Inflammatory macrophage treated with lipopolysaccharide for 4 hours (primary cell): ENCODE results near the gene IL21R.
"Not testable (repeated sequence)": the region's sequence is repeated elsewhere in the genome, so short reads cannot be mapped to it uniquely, and the experiment has no call there.

Source experiments
- DNase-seq: peaks from one replicate; pipeline ENCODE4 v3.0.0-alpha.2; 2020

The IL21R gene

GRCh38 chr16:27377666-27378485 lies 24.1 kb upstream of the IL21R start:
- DNase-seq: peak; percentile 55

GRCh38 chr16:27378871-27379481 lies 23.0 kb upstream of the IL21R start:
- DNase-seq: peak; percentile 36

DNA sequence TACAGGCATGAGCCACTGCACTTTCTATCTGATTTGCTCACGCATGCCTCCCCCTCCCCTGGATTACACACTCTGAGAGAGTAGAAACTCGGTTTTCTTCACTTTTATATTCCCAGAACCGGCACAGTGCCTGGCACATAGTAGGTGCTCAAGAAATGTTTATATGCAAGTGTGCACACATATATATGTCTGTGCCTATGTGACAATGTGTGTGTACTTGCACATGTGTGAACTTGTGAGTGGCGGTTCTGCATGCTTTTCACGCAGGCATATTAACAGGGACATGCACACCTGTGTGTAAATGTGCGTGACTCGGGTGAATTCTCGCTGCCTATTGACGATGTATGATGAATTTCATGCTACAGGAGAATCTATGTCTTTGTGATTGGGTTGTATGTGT lies 22.1 kb upstream of the IL21R start:
- no peak for DNase-seq

GRCh38 chr16:27381236-27381635 lies 20.7 kb upstream of the IL21R start:
- no peak for DNase-seq

- no peak for DNase-seq
Observed at GRCh38 chr16:27381974-27382855, 19.8 kb upstream of the IL21R start.

DNA sequence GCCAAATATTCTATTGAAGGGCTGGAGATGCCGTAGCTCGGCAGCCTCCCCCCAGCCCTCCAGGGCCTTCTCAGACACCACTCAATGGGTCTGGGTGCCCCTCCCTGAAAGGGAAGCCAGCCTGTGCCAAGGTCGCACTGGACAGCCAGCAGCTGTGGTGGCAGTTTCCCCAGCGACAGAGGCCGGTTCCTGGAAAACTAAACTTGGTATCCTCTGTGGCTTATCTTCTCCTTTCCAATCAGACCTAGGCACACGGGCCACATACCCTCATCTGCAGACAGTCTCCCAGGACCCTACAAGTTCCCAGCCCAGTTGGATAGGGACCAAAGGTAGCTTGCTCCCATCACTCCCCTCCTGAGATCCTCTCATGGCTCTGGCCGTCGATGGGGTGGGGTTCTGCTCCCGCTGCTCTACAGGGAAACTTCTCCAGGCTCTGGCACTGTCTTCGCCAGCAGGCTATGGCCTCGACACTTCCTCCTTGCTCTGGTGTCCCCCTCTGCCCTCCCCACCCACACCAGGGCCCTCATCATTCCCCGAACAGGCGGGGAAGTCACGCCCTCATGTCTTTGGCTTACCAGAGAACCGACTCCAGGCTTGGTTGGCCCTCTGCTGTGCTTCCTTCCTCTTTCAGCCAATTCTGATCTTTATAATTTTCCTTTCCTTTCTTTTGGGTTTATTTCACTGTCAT lies 18.3 kb upstream of the IL21R start:
- peak; percentile 93 for DNase-seq

GRCh38 chr16:27384425-27384824 lies 17.5 kb upstream of the IL21R start:
- DNase-seq: peak; percentile 49

DNA sequence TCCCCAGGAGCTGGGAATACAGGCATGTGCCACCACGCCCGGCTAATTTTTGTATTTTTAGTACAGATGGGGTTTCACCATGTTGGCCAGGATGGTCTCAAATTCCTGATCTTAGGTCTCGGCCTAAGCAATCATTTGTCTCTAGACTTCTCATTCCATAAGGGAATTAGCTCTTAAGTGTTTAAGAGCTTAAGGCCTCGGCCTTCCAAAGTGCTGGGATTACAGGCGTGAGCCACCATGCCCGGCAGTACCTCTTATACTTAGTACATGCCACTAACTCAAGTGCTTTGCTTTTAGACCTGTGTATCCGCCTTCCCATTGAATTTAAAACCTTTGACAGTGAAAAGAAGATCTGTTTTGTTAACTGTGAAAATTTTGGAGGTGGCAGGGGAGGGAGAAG lies 16.6 kb upstream of the IL21R start:
- DNase-seq: no peak

GRCh38 chr16:27386674-27387073 lies 15.3 kb upstream of the IL21R start:
- no peak for DNase-seq

GRCh38 chr16:27387724-27388123 lies 14.2 kb upstream of the IL21R start:
- no peak for DNase-seq

DNA sequence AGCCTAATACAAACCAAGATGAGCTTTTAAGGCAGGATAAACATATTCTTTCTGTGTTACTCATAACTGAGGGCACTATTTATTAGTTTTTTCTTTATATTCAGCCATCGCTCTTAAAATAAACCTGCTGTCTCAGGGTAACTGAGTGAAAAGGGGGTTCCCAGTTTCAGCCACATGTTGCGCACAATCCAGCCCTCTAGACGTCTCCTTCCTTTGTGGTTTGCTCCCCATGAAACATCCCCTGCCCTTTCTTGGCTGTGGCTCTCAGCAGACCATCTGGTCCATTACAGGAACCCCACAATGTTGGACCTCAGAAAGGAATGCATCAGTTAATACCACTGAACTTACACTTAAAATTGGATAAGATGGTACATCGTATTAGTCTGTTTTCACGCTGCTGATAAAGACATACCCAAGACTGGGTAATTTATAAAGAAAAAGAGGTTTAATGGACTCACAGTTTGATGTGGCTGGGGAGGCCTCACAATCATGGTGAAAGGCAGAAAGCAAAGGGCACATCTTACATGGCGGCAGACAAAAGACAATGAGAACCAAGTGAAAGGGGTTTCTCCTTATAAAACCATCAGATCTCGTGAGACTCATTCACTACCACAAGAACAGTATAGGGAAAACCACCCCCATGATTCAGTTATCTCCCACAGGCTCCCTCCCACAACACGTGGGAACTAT lies 12.6 kb upstream of the IL21R start:
- DNase-seq: no peak

- peak; percentile 62 for DNase-seq
Observed at GRCh38 chr16:27390151-27390550, 11.8 kb upstream of the IL21R start.

DNA sequence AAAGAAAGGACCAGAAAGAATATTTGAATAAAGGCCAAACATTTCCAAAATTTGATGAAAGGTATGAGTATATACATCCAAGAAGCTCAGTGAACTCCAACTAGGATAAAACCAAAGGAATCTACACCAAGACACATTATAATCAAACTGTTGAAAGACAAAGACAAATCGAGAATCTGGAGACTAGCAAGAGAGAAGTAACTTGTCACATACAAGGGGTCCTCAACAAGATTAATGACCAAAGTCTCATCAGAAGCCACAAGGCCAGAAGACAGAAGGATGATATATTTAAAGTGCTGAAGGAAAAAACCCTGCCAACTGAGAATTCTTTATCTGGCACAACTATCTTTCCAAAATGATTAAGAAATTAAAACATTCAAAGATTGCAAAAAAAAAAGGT lies 9.3 kb upstream of the IL21R start:
- DNase-seq: no peak

DNA sequence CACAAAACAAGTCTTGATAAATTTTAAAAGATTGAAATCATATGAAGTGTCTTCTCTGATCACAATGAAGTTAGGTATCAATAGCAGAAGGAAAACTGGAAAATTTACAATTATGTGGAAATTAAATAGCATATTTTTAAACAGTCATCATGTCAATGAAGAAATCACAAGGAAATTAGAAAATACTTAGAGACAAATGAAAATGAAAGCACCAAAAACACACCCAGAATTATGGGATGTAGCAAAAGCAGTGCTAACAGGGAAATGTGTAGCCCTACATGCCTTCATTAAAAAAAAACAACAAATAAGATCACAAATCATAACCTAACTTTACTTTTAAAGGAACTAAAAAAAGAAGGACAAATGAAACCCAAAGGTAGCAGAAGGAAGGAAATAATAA lies 7.5 kb upstream of the IL21R start:
- peak; percentile 68 for DNase-seq

- not testable (repeated sequence) for DNase-seq
Observed at GRCh38 chr16:27398341-27398893, 3.6 kb upstream of the IL21R start.

DNA sequence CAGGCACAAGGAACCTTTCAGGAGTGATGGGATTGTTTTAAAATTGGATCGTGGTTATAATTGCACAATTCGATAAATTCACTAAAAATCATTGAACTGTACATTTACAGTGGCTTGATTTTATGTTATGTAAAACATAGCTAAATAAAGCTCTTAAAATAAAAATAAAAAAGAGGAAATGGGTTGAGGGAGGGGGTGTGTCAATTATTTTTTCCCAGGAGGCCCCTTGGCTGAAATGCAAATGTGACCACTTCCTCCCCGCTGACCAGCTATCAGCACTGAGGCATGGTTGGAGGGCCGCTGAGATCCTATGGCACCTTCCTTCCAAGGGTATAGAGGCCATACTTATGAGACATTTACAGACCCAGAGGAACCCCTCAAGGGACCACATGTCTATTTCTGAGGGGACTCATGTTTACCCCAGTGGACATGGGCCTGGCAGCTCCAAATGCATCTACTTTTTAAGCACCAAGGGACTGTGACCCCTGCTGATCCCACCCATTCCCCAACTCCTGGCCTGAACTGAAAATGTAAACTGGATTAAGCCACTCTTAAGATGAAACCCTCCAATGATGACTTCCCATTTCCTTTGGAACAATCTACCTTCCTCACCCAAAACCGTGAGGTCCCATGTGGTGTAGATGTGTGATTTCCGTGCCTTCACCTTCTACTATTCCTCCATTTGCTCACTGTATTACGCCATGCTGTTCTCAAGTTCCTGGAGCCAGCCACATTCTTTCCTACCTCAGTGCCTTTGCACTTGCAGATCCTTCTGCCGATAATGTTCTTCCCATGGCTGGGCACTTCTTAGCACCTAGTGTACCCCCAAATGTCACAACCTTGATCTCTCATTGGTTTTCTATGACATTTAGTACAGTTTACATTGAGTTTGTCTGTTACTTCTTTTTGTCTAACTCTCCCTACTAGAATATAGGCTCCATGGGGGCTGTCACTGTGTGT lies 2.8 kb upstream of the IL21R start:
- peak; percentile 66 for DNase-seq

- DNase-seq: no peak
Observed at GRCh38 chr16:27399969-27400368, 2.0 kb upstream of the IL21R start.

GRCh38 chr16:27400751-27401620 lies 988 bp upstream of the IL21R start:
- DNase-seq: peak; percentile 70

DNA sequence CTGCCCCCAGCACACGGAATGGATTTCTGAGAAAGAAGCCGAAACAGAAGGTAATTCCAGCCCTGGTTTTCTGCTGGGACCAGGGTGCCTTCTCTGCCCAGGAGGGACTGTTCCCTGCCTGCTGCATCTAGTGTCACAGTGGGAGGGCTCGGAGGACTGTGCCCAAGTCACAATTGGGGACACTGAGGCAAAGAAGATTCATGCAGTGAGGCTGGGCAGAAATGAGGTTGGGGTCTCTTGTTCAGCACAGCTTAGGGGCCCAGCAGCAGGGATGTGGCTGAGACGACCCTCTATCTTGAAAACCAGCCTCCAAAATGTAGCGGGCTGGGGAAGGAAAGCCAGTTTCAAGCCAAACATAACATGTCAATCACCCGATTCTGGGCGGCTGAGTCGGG lies 592 bp downstream of the IL21R start:
- no peak for DNase-seq
